ENCODE data around the gene SYK.

GRCh38 chr9:90802386-90802985, 867 bp downstream of the SYK start:
- TF ChIP-seq POLR2AphosphoS5 (IDR thresholded peaks at IDR 0.05; ENCODE audit: low read depth, low read length), result no peak
- no peak for TF ChIP-seq TAF1 (IDR thresholded peaks at IDR 0.05; ENCODE audit: borderline replicate concordance, insufficient read depth, low read length)
- no peak for TF ChIP-seq REST (IDR thresholded peaks at IDR 0.05; ENCODE audit: insufficient read depth in 1 of 2, low read depth in 2 of 2, low read length in 2 of 2)
- TF ChIP-seq FOXP2 (optimal IDR thresholded peaks at IDR 0.05; ENCODE audit: borderline replicate concordance, extremely low read depth, extremely low read length, insufficient read depth), result no peak
- no peak for TF ChIP-seq SIN3A (IDR thresholded peaks at IDR 0.05; ENCODE audit: borderline replicate concordance, insufficient read depth, low read length)

All from PFSK-1 (cell line).